Erythroblast (primary cell): Measurements from ENCODE around the gene DEUP1.

ENCODE experiments used
- GATA1 ChIP-seq: IDR thresholded peaks from 2 replicates; pipeline ENCODE4 v1.6.1; 2011; ENCODE audit warnings: low read depth, mild to moderate bottlenecking, control low read depth, low read length, moderate library complexity
- POLR2A ChIP-seq: IDR thresholded peaks from 2 replicates; pipeline ENCODE4 v1.6.1; 2011; ENCODE audit warnings: mild to moderate bottlenecking, low read length

GRCh38 chr11:93344855-93345333 lies 14.4 kb downstream of the DEUP1 start:
- TF ChIP-seq POLR2A, result no peak
- TF ChIP-seq GATA1, result no peak
